ENCODE data around the gene ATIC. TPM values are rescaled to one million over a fixed set of nuclear protein-coding genes. Genes with fewer than 3 reads are reported as not detected.
A peak's percentile ranks its signal among the peaks of the same experiment; 100 is the strongest.

ATIC gene
- total RNA-seq (10 to 100 TPM; 44.3 to 70.0 TPM), polyA plus RNA-seq (100 to 1,000 TPM in 1 of 2 donors, 10 to 100 TPM in 1; 81.8 to 180 TPM)
- long read RNA-seq, donor 1, transcript ATIC-201 (16 exons, 2,213 nt): major isoform, 5 of 12 reads
- long read RNA-seq, donor 1, transcript ATIC-212 (2 exons, 486 nt): major isoform, 5 of 12 reads
- long read RNA-seq, donor 1, partial matches to known transcripts: 0 of 12 reads
- long read RNA-seq, donor 1, other reads (novel, unspliced or antisense): 0 of 12 reads
- long read RNA-seq, donor 2, partial matches to known transcripts: 0 of 3 reads
- long read RNA-seq, donor 2, other reads (novel, unspliced or antisense): 0 of 3 reads
- long read RNA-seq, donor 3, partial matches to known transcripts: 0 of 5 reads
- long read RNA-seq, donor 3, other reads (novel, unspliced or antisense): 0 of 5 reads
- long read RNA-seq, donor 4, partial matches to known transcripts: 0 of 5 reads
- long read RNA-seq, donor 4, other reads (novel, unspliced or antisense): 0 of 5 reads
- long read RNA-seq, donor 5, transcript ATIC-201 (16 exons, 2,213 nt): major isoform, 13 of 586 reads
- long read RNA-seq, donor 5, partial matches to known transcripts: 549 of 586 reads
- long read RNA-seq, donor 5, other reads (novel, unspliced or antisense): 21 of 586 reads

GRCh38 chr2:215311625-215312396 is at the start of gene ATIC:
TSS of gene ATIC (plus strand) at chr2:215312059. CDS start at chr2:215312143, 84 bp downstream.
- WGBS, 2 donors: 1 to 2% methylated on average over 54 to 64 of the region's 64 CpGs
- peak within 1 kb of the TSS; percentile 65 for H3K4me3 ChIP-seq
- peak within 1 kb of the TSS; percentile 80 to 86 for H3K9ac ChIP-seq (ENCODE audit: insufficient read depth in 1 of 2, low read length in 2 of 2)
- TF ChIP-seq CTCF (IDR thresholded peaks at IDR 0.05; ENCODE audit: control extremely low read depth, extremely low read depth): no peak
- H3K27ac ChIP-seq (ENCODE audit: low read depth in 1 of 2, low read length in 1 of 2): peak within 1 kb of the TSS; percentile 81 to 91
- peaks cover 0 to 2% (median under 1%) of the 10 kb centered on the region in 4 donors for H3K36me3 ChIP-seq (ENCODE audit: control insufficient read depth in 4 of 4, insufficient read depth in 4 of 4, low read length in 4 of 4)
- no peaks in the 10 kb centered on the region for H3K9me3 ChIP-seq (ENCODE audit: control insufficient read depth in 4 of 4, insufficient read depth in 3 of 4, low read length in 3 of 4)
- H3K27me3 ChIP-seq (ENCODE audit: control insufficient read depth in 3 of 3, insufficient read depth in 3 of 3, low read length in 2 of 3): no peaks in the 10 kb centered on the region
- peak; percentile 91 to 95 (median 91) for DNase-seq
- H3K4me1 ChIP-seq (ENCODE audit: control insufficient read depth in 5 of 5, insufficient read depth in 5 of 5, low read length in 5 of 5): peaks cover 0 to 6% (median 3%) of the 10 kb centered on the region in 5 donors
- ATAC-seq (ENCODE audit: insufficient read depth, low FRiP score): peak; percentile 99

- no peaks in the 10 kb centered on the region for H3K4me1 ChIP-seq (ENCODE audit: control insufficient read depth in 5 of 5, insufficient read depth in 5 of 5, low read length in 5 of 5)
- no peak for TF ChIP-seq CTCF (IDR thresholded peaks at IDR 0.05; ENCODE audit: control extremely low read depth, extremely low read depth)
- H3K4me3 ChIP-seq: no peak overlapping the region
- WGBS, 2 donors: 87 to 97% methylated on average over 1 of the region's 1 CpG
- DNase-seq (no peak), ATAC-seq (ENCODE audit: insufficient read depth, low FRiP score) (no peak)
- no peak overlapping the region for H3K9ac ChIP-seq (ENCODE audit: insufficient read depth in 1 of 2, low read length in 2 of 2)
- H3K27ac ChIP-seq (ENCODE audit: low read depth in 1 of 2, low read length in 1 of 2): no peak overlapping the region
- no peaks in the 10 kb centered on the region for H3K9me3 ChIP-seq (ENCODE audit: control insufficient read depth in 4 of 4, insufficient read depth in 3 of 4, low read length in 3 of 4)
- no peaks in the 10 kb centered on the region for H3K36me3 ChIP-seq (ENCODE audit: control insufficient read depth in 4 of 4, insufficient read depth in 4 of 4, low read length in 4 of 4)
- no peaks in the 10 kb centered on the region for H3K27me3 ChIP-seq (ENCODE audit: control insufficient read depth in 3 of 3, insufficient read depth in 3 of 3, low read length in 2 of 3)
Observed at GRCh38 chr2:215262303-215262702, 49.6 kb upstream of the ATIC start.

GRCh38 chr2:215262741-215263362 is 49.0 kb upstream of the ATIC start:
- 79% methylated on average over 4 of the region's 4 CpGs for WGBS, 2 donors
- H3K9ac ChIP-seq (ENCODE audit: insufficient read depth in 1 of 2, low read length in 2 of 2): no peak overlapping the region
- H3K27ac ChIP-seq (ENCODE audit: low read depth in 1 of 2, low read length in 1 of 2): no peak overlapping the region
- no peak for ATAC-seq (ENCODE audit: insufficient read depth, low FRiP score)
- no peaks in the 10 kb centered on the region for H3K27me3 ChIP-seq (ENCODE audit: control insufficient read depth in 3 of 3, insufficient read depth in 3 of 3, low read length in 2 of 3)
- no peaks in the 10 kb centered on the region for H3K9me3 ChIP-seq (ENCODE audit: control insufficient read depth in 4 of 4, insufficient read depth in 3 of 4, low read length in 3 of 4)
- H3K4me3 ChIP-seq: no peak overlapping the region
- H3K4me1 ChIP-seq (ENCODE audit: control insufficient read depth in 5 of 5, insufficient read depth in 5 of 5, low read length in 5 of 5): no peaks in the 10 kb centered on the region
- DNase-seq: no peak
- no peak for TF ChIP-seq CTCF (IDR thresholded peaks at IDR 0.05; ENCODE audit: control extremely low read depth, extremely low read depth)
- no peaks in the 10 kb centered on the region for H3K36me3 ChIP-seq (ENCODE audit: control insufficient read depth in 4 of 4, insufficient read depth in 4 of 4, low read length in 4 of 4)
